Measurements from ENCODE around the gene TRIML1.

The TRIML1 gene

GRCh38 chr4:188160406-188160805 lies 21.2 kb downstream of the TRIML1 start:
- Histone ChIP-seq H3K14ac (ENCODE audit: low read length in 2 of 2) (no peak overlapping the region), H3K4me2 (ENCODE audit: low read length, poor library complexity, severe bottlenecking) (no peak overlapping the region), H3K9ac (ENCODE audit: low read length) (no peak overlapping the region), H2BK12ac (ENCODE audit: low read length in 2 of 2) (no peak overlapping the region), H3K79me1 (replicated peaks; ENCODE audit: low read length, poor library complexity, severe bottlenecking) (no peaks in the 10 kb centered on the region), H3K18ac (ENCODE audit: low read depth in 1 of 2, low read length in 2 of 2) (no peak overlapping the region), H2BK15ac (ENCODE audit: low read depth, poor library complexity, severe bottlenecking) (no peak overlapping the region), H3K23ac (ENCODE audit: low read length in 2 of 2) (no peak overlapping the region), H4K8ac (ENCODE audit: low read length) (no peak overlapping the region), H3K4me3 (ENCODE audit: insufficient read depth in 1 of 2, low read depth in 1 of 2, low read length in 2 of 2) (no peak overlapping the region), H3K4me1 (ENCODE audit: control insufficient read depth, insufficient read depth, low read depth, low read length) (no peaks in the 10 kb centered on the region), H2AFZ (ENCODE audit: low read depth, low read length) (no peak overlapping the region), H2BK5ac (ENCODE audit: low read depth, low read length, poor library complexity, severe bottlenecking) (no peak overlapping the region), H3K27me3 (ENCODE audit: control insufficient read depth in 1 of 2, insufficient read depth in 1 of 2, low read length in 2 of 2) (no peaks in the 10 kb centered on the region), H3K9me3 (ENCODE audit: control insufficient read depth, low read length) (no peaks in the 10 kb centered on the region), H3K36me3 (ENCODE audit: control insufficient read depth in 1 of 2, insufficient read depth in 2 of 2, low read depth in 1 of 2, low read length in 2 of 2) (no peaks in the 10 kb centered on the region), H3K27ac (ENCODE audit: low read length, poor library complexity, severe bottlenecking) (no peak overlapping the region), H4K91ac (ENCODE audit: low read length) (no peak overlapping the region), H2AK5ac (ENCODE audit: low read length, severe bottlenecking) (no peak overlapping the region), H2BK120ac (ENCODE audit: low read depth, low read length) (no peak overlapping the region), H3K4ac (ENCODE audit: low read depth in 1 of 2, low read length in 2 of 2) (no peak overlapping the region)
- DNase-seq, result no peak
- WGBS, result 70% methylated on average over 6 of the region's 7 CpGs

GRCh38 chr4:188161167-188161566 lies 21.9 kb downstream of the TRIML1 start:
- Histone ChIP-seq H4K8ac (ENCODE audit: low read length) (no peak overlapping the region), H3K4me1 (ENCODE audit: control insufficient read depth, insufficient read depth, low read depth, low read length) (no peaks in the 10 kb centered on the region), H2BK15ac (ENCODE audit: low read depth, poor library complexity, severe bottlenecking) (no peak overlapping the region), H2AK5ac (ENCODE audit: low read length, severe bottlenecking) (no peak overlapping the region), H3K4me3 (ENCODE audit: insufficient read depth in 1 of 2, low read depth in 1 of 2, low read length in 2 of 2) (no peak overlapping the region), H3K9me3 (ENCODE audit: control insufficient read depth, low read length) (no peaks in the 10 kb centered on the region), H3K18ac (ENCODE audit: low read depth in 1 of 2, low read length in 2 of 2) (no peak overlapping the region), H3K14ac (ENCODE audit: low read length in 2 of 2) (no peak overlapping the region), H3K79me1 (replicated peaks; ENCODE audit: low read length, poor library complexity, severe bottlenecking) (no peaks in the 10 kb centered on the region), H3K4ac (ENCODE audit: low read depth in 1 of 2, low read length in 2 of 2) (no peak overlapping the region), H3K4me2 (ENCODE audit: low read length, poor library complexity, severe bottlenecking) (no peak overlapping the region), H3K9ac (ENCODE audit: low read length) (no peak overlapping the region), H2BK5ac (ENCODE audit: low read depth, low read length, poor library complexity, severe bottlenecking) (no peak overlapping the region), H2AFZ (ENCODE audit: low read depth, low read length) (no peak overlapping the region), H4K91ac (ENCODE audit: low read length) (no peak overlapping the region), H2BK12ac (ENCODE audit: low read length in 2 of 2) (no peak overlapping the region), H3K27ac (ENCODE audit: low read length, poor library complexity, severe bottlenecking) (no peak overlapping the region), H3K36me3 (ENCODE audit: control insufficient read depth in 1 of 2, insufficient read depth in 2 of 2, low read depth in 1 of 2, low read length in 2 of 2) (no peaks in the 10 kb centered on the region), H3K27me3 (ENCODE audit: control insufficient read depth in 1 of 2, insufficient read depth in 1 of 2, low read length in 2 of 2) (no peaks in the 10 kb centered on the region), H3K23ac (ENCODE audit: low read length in 2 of 2) (no peak overlapping the region), H2BK120ac (ENCODE audit: low read depth, low read length) (no peak overlapping the region)
- 80% methylated on average over 5 of the region's 6 CpGs for WGBS
- no peak for DNase-seq

DNA sequence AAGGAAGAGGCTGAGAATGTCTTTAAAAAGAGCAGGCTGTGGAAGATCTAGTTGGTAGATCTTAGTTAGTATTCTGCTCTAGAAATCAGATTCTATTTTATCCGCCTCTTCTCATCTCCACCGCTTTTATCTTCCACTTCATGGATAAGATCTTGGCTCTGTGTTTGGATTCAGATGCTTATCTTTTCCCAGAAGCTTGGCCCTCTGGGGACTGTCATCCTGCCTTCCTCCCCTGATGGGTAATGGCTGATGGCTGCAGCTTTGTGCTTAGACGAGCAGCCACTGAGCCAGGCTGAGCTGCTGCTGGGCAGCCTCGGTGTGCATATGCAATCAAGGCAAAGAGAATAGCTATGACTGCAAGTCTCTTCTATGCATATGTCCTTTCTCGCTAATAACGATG lies 23.5 kb downstream of the TRIML1 start:
- Histone ChIP-seq H3K27ac (ENCODE audit: low read length, poor library complexity, severe bottlenecking) (no peak overlapping the region), H2AK5ac (ENCODE audit: low read length, severe bottlenecking) (no peak overlapping the region), H2BK15ac (ENCODE audit: low read depth, poor library complexity, severe bottlenecking) (no peak overlapping the region), H3K4me2 (ENCODE audit: low read length, poor library complexity, severe bottlenecking) (no peak overlapping the region), H3K4me3 (ENCODE audit: insufficient read depth in 1 of 2, low read depth in 1 of 2, low read length in 2 of 2) (no peak overlapping the region), H4K91ac (ENCODE audit: low read length) (no peak overlapping the region), H2BK5ac (ENCODE audit: low read depth, low read length, poor library complexity, severe bottlenecking) (no peak overlapping the region), H3K9me3 (ENCODE audit: control insufficient read depth, low read length) (no peaks in the 10 kb centered on the region), H3K14ac (ENCODE audit: low read length in 2 of 2) (no peak overlapping the region), H2AFZ (ENCODE audit: low read depth, low read length) (no peak overlapping the region), H3K4ac (ENCODE audit: low read depth in 1 of 2, low read length in 2 of 2) (no peak overlapping the region), H3K79me1 (replicated peaks; ENCODE audit: low read length, poor library complexity, severe bottlenecking) (no peaks in the 10 kb centered on the region), H3K27me3 (ENCODE audit: control insufficient read depth in 1 of 2, insufficient read depth in 1 of 2, low read length in 2 of 2) (no peaks in the 10 kb centered on the region), H3K18ac (ENCODE audit: low read depth in 1 of 2, low read length in 2 of 2) (no peak overlapping the region), H2BK120ac (ENCODE audit: low read depth, low read length) (no peak overlapping the region), H3K36me3 (ENCODE audit: control insufficient read depth in 1 of 2, insufficient read depth in 2 of 2, low read depth in 1 of 2, low read length in 2 of 2) (no peaks in the 10 kb centered on the region), H4K8ac (ENCODE audit: low read length) (no peak overlapping the region), H3K9ac (ENCODE audit: low read length) (no peak overlapping the region), H3K23ac (ENCODE audit: low read length in 2 of 2) (no peak overlapping the region), H3K4me1 (ENCODE audit: control insufficient read depth, insufficient read depth, low read depth, low read length) (no peaks in the 10 kb centered on the region), H2BK12ac (ENCODE audit: low read length in 2 of 2) (no peak overlapping the region)
- 54% methylated on average over 5 of the region's 6 CpGs for WGBS
- no peak for DNase-seq

DNA sequence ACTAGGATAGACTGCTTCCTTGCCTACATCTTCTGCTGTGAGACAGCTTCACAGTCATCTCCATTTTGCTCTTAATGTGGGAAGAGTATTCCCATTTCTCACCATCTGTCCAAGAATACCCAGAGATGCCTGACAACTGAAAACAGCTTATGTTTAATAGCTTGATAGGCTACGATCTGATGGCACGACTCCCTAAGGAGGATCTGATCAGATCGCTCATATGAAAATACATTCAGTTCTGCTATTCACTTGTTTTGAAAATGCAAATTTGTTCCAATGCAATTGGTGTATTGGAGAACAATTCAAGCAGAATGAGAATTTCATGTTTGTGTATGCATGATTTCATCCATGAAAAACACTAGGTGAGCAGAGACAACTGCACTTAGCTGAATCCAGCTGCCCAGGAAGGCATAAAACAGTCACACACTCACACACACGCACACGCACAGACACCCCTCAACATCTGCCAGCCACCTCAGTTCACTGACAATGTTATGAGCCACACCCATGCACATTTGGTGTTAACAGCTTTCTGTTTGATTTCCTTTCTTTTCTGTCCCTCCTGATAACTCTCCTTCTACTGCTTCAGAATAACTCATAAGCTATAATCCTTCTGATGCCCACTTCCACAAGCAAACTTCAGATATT lies 29.6 kb downstream of the TRIML1 start:
- WGBS, result 92% methylated on average over 5 of the region's 5 CpGs
- Histone ChIP-seq H3K18ac (ENCODE audit: low read depth in 1 of 2, low read length in 2 of 2) (no peak overlapping the region), H4K91ac (ENCODE audit: low read length) (no peak overlapping the region), H3K4me3 (ENCODE audit: insufficient read depth in 1 of 2, low read depth in 1 of 2, low read length in 2 of 2) (no peak overlapping the region), H3K14ac (ENCODE audit: low read length in 2 of 2) (no peak overlapping the region), H2BK15ac (ENCODE audit: low read depth, poor library complexity, severe bottlenecking) (no peak overlapping the region), H3K36me3 (ENCODE audit: control insufficient read depth in 1 of 2, insufficient read depth in 2 of 2, low read depth in 1 of 2, low read length in 2 of 2) (no peaks in the 10 kb centered on the region), H3K4ac (ENCODE audit: low read depth in 1 of 2, low read length in 2 of 2) (no peak overlapping the region), H2BK5ac (ENCODE audit: low read depth, low read length, poor library complexity, severe bottlenecking) (no peak overlapping the region), H2BK12ac (ENCODE audit: low read length in 2 of 2) (no peak overlapping the region), H2AK5ac (ENCODE audit: low read length, severe bottlenecking) (no peak overlapping the region), H3K27me3 (ENCODE audit: control insufficient read depth in 1 of 2, insufficient read depth in 1 of 2, low read length in 2 of 2) (no peaks in the 10 kb centered on the region), H3K23ac (ENCODE audit: low read length in 2 of 2) (no peak overlapping the region), H3K9me3 (ENCODE audit: control insufficient read depth, low read length) (no peaks in the 10 kb centered on the region), H3K4me1 (ENCODE audit: control insufficient read depth, insufficient read depth, low read depth, low read length) (no peaks in the 10 kb centered on the region), H2BK120ac (ENCODE audit: low read depth, low read length) (no peak overlapping the region), H3K79me1 (replicated peaks; ENCODE audit: low read length, poor library complexity, severe bottlenecking) (no peaks in the 10 kb centered on the region), H3K4me2 (ENCODE audit: low read length, poor library complexity, severe bottlenecking) (no peak overlapping the region), H3K27ac (ENCODE audit: low read length, poor library complexity, severe bottlenecking) (no peak overlapping the region), H4K8ac (ENCODE audit: low read length) (no peak overlapping the region), H3K9ac (ENCODE audit: low read length) (no peak overlapping the region), H2AFZ (ENCODE audit: low read depth, low read length) (no peak overlapping the region)
- no peak for DNase-seq
